Mesothelial cell of epicardium (in vitro differentiated cells): ENCODE data around the gene ARL6IP1. TPM values are rescaled to one million over a fixed set of nuclear protein-coding genes. Genes with fewer than 3 reads are reported as not detected.

Experiments
- DNase-seq, 2 experiments: peaks; one replicate each; pipeline ENCODE4 v3.0.0; 2021; ENCODE audit warnings: low spot score in 2 of 2; ENCODE audit not compliant: unreplicated experiment in 2 of 2
- H3K27ac Mint-ChIP-seq: 2 replicates; pipeline ENCODE4 v1.8.0; 2021; ENCODE audit warnings: mixed read lengths
- H3K27me3 Mint-ChIP-seq: 2 replicates; pipeline ENCODE4 v1.8.0; 2021; ENCODE audit warnings: low read depth, mixed read lengths
- H3K36me3 Mint-ChIP-seq: 2 replicates; pipeline ENCODE4 v1.8.0; 2021; ENCODE audit warnings: mixed read lengths
- H3K4me1 Mint-ChIP-seq: 2 replicates; pipeline ENCODE4 v1.8.0; 2021; ENCODE audit warnings: mixed read lengths
- H3K4me3 Mint-ChIP-seq: 2 replicates; pipeline ENCODE4 v1.8.0; 2021; ENCODE audit warnings: mild to moderate bottlenecking, moderate library complexity, mixed read lengths
- H3K9me3 Mint-ChIP-seq: 2 replicates; pipeline ENCODE4 v1.8.0; 2021; ENCODE audit warnings: mixed read lengths
- total RNA-seq: library from RNA; stranded (reverse); gene quantifications from 3 replicates; pipeline ENCODE4 v1.2.1, GENCODE V29; 2021
- TF ChIP-seq, protein P1 (sequence below): fragments of 200-600 bp; sonication (generic); IDR thresholded peaks from one replicate; pipeline ENCODE4 v1.5.0; 2021; ENCODE audit warnings: antibody characterized with exemption; ENCODE audit not compliant: unreplicated experiment

Gene ARL6IP1
- total RNA-seq, 1 donor from 2014 or later, result 130 TPM

- Mint-ChIP-seq H3K36me3 (peaks cover 16% of the 10 kb centered on the region), H3K27me3 (no peaks in the 10 kb centered on the region), H3K27ac (peak overlapping the region; percentile 69), H3K4me1 (peaks cover 21% of the 10 kb centered on the region), H3K4me3 (no peak overlapping the region), H3K9me3 (no peaks in the 10 kb centered on the region)
- TF ChIP-seq, protein P1, sequence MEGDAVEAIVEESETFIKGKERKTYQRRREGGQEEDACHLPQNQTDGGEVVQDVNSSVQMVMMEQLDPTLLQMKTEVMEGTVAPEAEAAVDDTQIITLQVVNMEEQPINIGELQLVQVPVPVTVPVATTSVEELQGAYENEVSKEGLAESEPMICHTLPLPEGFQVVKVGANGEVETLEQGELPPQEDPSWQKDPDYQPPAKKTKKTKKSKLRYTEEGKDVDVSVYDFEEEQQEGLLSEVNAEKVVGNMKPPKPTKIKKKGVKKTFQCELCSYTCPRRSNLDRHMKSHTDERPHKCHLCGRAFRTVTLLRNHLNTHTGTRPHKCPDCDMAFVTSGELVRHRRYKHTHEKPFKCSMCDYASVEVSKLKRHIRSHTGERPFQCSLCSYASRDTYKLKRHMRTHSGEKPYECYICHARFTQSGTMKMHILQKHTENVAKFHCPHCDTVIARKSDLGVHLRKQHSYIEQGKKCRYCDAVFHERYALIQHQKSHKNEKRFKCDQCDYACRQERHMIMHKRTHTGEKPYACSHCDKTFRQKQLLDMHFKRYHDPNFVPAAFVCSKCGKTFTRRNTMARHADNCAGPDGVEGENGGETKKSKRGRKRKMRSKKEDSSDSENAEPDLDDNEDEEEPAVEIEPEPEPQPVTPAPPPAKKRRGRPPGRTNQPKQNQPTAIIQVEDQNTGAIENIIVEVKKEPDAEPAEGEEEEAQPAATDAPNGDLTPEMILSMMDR, result no peak
- DNase-seq, result no peak
These were observed 3.2 kb upstream of the ARL6IP1 start for GRCh38 chr16:18804540-18804939.

DNA sequence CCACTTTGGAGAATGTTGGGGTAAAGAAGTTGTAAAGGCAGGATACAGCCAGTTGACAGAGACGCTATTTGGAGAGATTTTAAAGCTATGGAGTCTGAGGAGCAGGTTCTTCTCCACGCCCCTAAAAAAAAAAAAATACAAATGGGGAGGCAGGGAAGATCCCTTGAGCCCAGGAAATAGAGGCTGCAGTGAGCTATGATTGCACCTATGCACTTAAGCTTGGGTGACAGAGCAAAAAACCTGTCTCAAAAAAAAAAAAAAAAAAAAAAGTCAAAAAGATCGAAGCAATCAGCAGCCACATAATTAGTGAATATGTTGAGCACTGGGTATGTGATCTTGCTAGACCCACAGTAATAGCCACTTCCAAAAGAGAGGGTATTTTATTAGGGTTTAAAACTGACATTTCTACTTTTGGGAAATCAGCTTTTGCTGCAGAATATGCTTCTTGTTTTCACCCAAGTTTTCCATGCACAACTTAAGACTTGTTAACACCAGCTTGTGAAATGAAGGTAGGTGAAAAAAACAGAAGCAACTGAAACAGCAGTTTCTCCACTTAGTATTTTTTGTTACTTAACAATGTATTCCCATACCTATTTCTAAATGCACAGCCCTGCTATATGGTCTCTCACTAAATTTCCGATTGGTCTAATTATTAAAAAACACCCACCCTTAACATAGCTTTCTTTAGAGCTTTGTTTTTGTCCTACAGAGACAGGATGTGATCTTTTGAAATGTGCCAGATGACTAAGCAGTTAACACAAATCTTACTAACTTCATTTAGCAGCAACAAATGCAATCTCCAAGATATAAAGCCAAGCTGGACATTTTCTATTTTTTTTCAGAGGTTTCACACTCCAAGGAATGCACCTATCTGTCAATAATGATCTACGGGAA is 2.5 kb upstream of the ARL6IP1 start:
- peak overlapping the region; percentile 69 for H3K27ac Mint-ChIP-seq
- H3K27me3 Mint-ChIP-seq, result no peaks in the 10 kb centered on the region
- TF ChIP-seq, protein P1, result no peak
- DNase-seq, result no peak
- peaks cover 9% of the 10 kb centered on the region for H3K36me3 Mint-ChIP-seq
- H3K4me1 Mint-ChIP-seq, result peaks cover 24% of the 10 kb centered on the region
- H3K9me3 Mint-ChIP-seq, result no peaks in the 10 kb centered on the region
- no peak overlapping the region for H3K4me3 Mint-ChIP-seq

DNA sequence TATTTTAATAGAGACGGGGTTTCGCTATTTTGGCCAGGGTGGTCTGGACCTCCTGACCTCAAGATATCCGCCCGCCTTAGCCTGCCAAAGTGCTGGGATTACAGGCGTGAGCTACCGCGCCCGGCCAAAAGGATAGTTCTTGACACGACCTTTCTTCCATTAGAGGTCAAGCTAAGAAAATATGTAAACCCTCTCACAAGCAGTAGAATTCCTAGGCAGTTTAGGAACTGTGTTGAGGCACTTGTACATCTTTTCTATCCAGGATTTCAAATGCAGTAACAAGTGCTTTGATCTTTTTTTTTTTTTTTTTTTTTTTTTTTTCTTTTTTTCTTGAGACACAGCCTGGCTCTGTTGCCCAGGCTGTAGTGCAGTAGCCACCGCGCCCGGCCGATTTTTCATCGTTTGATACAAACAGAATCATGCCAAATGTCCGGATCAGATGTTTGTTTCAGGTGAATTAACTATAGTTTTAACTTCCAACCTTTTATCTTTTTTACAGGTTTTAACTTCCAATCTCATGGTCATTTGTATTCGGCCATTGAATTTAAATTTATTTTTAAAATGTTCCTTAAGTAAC is 1.5 kb upstream of the ARL6IP1 start:
- Mint-ChIP-seq H3K4me1 (peaks cover 27% of the 10 kb centered on the region), H3K4me3 (peak overlapping the region; percentile 97), H3K27ac (peak overlapping the region; percentile 52), H3K27me3 (no peaks in the 10 kb centered on the region), H3K9me3 (no peaks in the 10 kb centered on the region), H3K36me3 (peaks cover 4% of the 10 kb centered on the region)
- DNase-seq, result no peak
- TF ChIP-seq, protein P1, result no peak

DNA sequence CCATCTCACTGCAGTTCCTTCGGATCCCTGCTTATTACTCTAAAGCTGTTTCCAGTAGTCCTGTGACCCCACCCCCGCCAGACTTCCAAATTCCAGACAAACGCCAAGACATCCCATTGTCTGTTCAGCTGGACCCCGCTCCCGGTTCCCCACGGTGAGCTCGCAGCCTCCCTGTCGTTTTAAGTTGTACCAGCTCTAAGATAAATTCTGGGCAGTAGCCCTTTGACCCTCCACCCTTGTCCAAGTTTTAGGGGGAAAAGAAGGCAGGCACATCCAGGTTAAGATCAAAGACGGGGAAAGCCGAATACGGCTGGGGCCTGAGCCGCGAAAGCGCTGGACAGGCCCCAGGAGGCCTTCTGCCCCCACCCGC is 589 bp downstream of the ARL6IP1 start:
- H3K27me3 Mint-ChIP-seq, result no peaks in the 10 kb centered on the region
- TF ChIP-seq, protein P1, result no peak
- H3K27ac Mint-ChIP-seq, result peak overlapping the region; percentile 99
- H3K4me3 Mint-ChIP-seq, result peak overlapping the region; percentile 97
- H3K4me1 Mint-ChIP-seq, result peaks cover 29% of the 10 kb centered on the region
- DNase-seq, result no peak
- H3K36me3 Mint-ChIP-seq, result peaks cover 10% of the 10 kb centered on the region
- H3K9me3 Mint-ChIP-seq, result no peaks in the 10 kb centered on the region

DNA sequence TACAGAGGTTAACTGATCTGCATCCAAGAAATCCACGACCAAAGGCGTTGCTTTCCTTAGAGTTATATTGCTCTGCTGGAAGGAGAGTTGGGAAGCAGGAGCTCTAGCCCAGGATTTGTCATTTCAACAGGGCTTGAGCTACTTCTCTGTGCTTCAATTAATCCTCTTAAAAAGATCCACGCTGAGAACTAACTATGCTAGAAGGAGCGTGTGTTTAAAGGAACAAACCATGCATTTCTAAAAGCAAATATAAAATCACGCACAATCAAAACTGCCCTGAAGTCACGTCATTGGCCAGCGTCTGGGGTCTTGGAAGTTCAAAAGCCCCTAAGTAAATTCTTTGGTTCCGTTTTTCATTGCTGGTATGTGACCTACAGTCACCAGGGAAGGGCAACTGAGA is 1.1 kb downstream of the ARL6IP1 start:
- Mint-ChIP-seq H3K27ac (peak overlapping the region; percentile 99), H3K4me1 (peaks cover 29% of the 10 kb centered on the region), H3K9me3 (no peaks in the 10 kb centered on the region), H3K4me3 (peak overlapping the region; percentile 97), H3K36me3 (peaks cover 15% of the 10 kb centered on the region), H3K27me3 (no peaks in the 10 kb centered on the region)
- TF ChIP-seq, protein P1, result no peak
- peak in 1 of 2 experiments; percentile 13 for DNase-seq
